ENCODE measurements around the gene KHDC3L.

DNA sequence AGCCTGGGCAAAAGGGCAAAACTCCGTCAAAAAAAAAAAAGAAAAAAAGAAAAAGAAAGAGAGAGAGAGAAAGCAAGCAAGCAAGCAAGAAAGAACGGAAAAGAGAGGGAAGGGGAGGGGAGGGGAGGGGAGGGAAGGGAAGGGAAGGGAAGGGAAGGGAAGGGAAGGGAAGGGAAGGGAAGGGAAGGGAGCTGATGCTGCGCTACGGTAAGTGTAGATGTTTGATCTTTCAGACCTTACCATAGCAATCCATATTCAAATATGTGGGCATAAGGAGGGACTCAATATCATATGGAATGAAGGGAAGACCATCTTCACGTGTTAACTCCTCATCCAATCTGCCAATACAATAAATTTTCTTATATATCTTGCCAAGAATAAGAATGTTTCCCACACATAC lies 20.3 kb upstream of the KHDC3L start:
- TF ChIP-seq, protein P1, sequence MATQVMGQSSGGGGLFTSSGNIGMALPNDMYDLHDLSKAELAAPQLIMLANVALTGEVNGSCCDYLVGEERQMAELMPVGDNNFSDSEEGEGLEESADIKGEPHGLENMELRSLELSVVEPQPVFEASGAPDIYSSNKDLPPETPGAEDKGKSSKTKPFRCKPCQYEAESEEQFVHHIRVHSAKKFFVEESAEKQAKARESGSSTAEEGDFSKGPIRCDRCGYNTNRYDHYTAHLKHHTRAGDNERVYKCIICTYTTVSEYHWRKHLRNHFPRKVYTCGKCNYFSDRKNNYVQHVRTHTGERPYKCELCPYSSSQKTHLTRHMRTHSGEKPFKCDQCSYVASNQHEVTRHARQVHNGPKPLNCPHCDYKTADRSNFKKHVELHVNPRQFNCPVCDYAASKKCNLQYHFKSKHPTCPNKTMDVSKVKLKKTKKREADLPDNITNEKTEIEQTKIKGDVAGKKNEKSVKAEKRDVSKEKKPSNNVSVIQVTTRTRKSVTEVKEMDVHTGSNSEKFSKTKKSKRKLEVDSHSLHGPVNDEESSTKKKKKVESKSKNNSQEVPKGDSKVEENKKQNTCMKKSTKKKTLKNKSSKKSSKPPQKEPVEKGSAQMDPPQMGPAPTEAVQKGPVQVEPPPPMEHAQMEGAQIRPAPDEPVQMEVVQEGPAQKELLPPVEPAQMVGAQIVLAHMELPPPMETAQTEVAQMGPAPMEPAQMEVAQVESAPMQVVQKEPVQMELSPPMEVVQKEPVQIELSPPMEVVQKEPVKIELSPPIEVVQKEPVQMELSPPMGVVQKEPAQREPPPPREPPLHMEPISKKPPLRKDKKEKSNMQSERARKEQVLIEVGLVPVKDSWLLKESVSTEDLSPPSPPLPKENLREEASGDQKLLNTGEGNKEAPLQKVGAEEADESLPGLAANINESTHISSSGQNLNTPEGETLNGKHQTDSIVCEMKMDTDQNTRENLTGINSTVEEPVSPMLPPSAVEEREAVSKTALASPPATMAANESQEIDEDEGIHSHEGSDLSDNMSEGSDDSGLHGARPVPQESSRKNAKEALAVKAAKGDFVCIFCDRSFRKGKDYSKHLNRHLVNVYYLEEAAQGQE (tag by site-specific recombination; IDR thresholded peaks at IDR 0.05), result no peak
- no peak for TF ChIP-seq OSR2 (tag by site-specific recombination; IDR thresholded peaks at IDR 0.05)
- TF ChIP-seq SP2 (tag by site-specific recombination; IDR thresholded peaks at IDR 0.05), result no peak
- TF ChIP-seq, protein P2, sequence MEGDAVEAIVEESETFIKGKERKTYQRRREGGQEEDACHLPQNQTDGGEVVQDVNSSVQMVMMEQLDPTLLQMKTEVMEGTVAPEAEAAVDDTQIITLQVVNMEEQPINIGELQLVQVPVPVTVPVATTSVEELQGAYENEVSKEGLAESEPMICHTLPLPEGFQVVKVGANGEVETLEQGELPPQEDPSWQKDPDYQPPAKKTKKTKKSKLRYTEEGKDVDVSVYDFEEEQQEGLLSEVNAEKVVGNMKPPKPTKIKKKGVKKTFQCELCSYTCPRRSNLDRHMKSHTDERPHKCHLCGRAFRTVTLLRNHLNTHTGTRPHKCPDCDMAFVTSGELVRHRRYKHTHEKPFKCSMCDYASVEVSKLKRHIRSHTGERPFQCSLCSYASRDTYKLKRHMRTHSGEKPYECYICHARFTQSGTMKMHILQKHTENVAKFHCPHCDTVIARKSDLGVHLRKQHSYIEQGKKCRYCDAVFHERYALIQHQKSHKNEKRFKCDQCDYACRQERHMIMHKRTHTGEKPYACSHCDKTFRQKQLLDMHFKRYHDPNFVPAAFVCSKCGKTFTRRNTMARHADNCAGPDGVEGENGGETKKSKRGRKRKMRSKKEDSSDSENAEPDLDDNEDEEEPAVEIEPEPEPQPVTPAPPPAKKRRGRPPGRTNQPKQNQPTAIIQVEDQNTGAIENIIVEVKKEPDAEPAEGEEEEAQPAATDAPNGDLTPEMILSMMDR (tag by site-specific recombination; IDR thresholded peaks at IDR 0.05), result no peak
- no peak for TF ChIP-seq ZNF292 (tag by site-specific recombination; IDR thresholded peaks at IDR 0.05; ENCODE audit: borderline replicate concordance, low read depth)
- no peak for TF ChIP-seq ZNF76 (tag by site-specific recombination; IDR thresholded peaks at IDR 0.05; ENCODE audit: borderline replicate concordance, low read depth)
